GM19238 (cell line): ENCODE measurements around the gene LZIC.

Experiments used
- DNase-seq: peaks from one replicate; pipeline ENCODE4 v3.0.0; 2011; ENCODE audit warnings: low spot score; ENCODE audit not compliant: insufficient read length

LZIC gene

GRCh38 chr1:9886092-9886742, 57.0 kb downstream of the LZIC start:
- no peak for DNase-seq

- DNase-seq, result no peak
These were observed 58.4 kb downstream of the LZIC start for GRCh38 chr1:9884805-9885204.

GRCh38 chr1:9883585-9884449, 59.4 kb downstream of the LZIC start:
- no peak for DNase-seq

- DNase-seq, result no peak
These were observed 60.3 kb downstream of the LZIC start for GRCh38 chr1:9882945-9883303.

- no peak for DNase-seq
These were observed 60.8 kb downstream of the LZIC start for GRCh38 chr1:9882296-9882944.

- DNase-seq, result no peak
These were observed 61.3 kb downstream of the LZIC start for GRCh38 chr1:9881838-9882249.
